GM23338 (cell line): ENCODE data around the gene TMCC1. TPM values are rescaled to one million over a fixed set of nuclear protein-coding genes. Genes with fewer than 3 reads are reported as not detected.
"Not testable (repeated sequence)": the region's sequence is repeated elsewhere in the genome, so short reads cannot be mapped to it uniquely, and the experiment has no call there.

Source experiments
- ATAC-seq: fragments of 200-7000 bp; cut with Tn5 transposase; 3 replicates; pipeline ENCODE4 v1.9.1; 2020
- DNase-seq: peaks from one replicate; pipeline ENCODE4 v3.0.0-alpha.2; 2015; ENCODE audit warnings: low spot score
- H2AFZ ChIP-seq: fragments of 200-600 bp; sonication (generic); 2 replicates; pipeline ENCODE4 v1.8.0; 2016; ENCODE audit warnings: antibody characterized with exemption, mild to moderate bottlenecking, moderate library complexity
- H3F3A ChIP-seq: fragments of 200-600 bp; sonication (generic); replicated peaks from 2 replicates; pipeline ENCODE4 v1.8.0; 2017; ENCODE audit warnings: antibody characterized with exemption, mixed run types, low read depth
- H3K27ac ChIP-seq: fragments of 200-600 bp; sonication (generic); 2 replicates; pipeline ENCODE4 v1.6.1; 2016; ENCODE audit warnings: low read depth
- H3K27me3 ChIP-seq: fragments of 200-600 bp; sonication (generic); 2 replicates; pipeline ENCODE4 v1.8.0; 2016; ENCODE audit warnings: mild to moderate bottlenecking, mixed run types, moderate library complexity; ENCODE audit not compliant: insufficient read depth
- H3K36me3 ChIP-seq: fragments of 200-600 bp; sonication (generic); 2 replicates; pipeline ENCODE4 v1.8.0; 2016; ENCODE audit warnings: mild to moderate bottlenecking; ENCODE audit not compliant: insufficient read depth
- H3K4me1 ChIP-seq: fragments of 200-600 bp; sonication (generic); 2 replicates; pipeline ENCODE4 v1.8.0; 2016; ENCODE audit warnings: mild to moderate bottlenecking, moderate library complexity; ENCODE audit not compliant: insufficient read depth
- H3K4me2 ChIP-seq: fragments of 200-600 bp; sonication (generic); 2 replicates; pipeline ENCODE4 v1.7.1; 2017; ENCODE audit warnings: mixed run types
- H3K4me3 ChIP-seq: fragments of 200-600 bp; sonication (generic); 2 replicates; pipeline ENCODE4 v1.6.1; 2016; ENCODE audit warnings: mixed run types
- H3K79me2 ChIP-seq: fragments of 200-600 bp; sonication (generic); replicated peaks from 2 replicates; pipeline ENCODE4 v1.8.0; 2017; ENCODE audit warnings: mild to moderate bottlenecking; ENCODE audit not compliant: insufficient read depth
- H3K9me2 ChIP-seq: fragments of 200-600 bp; sonication (generic); 2 replicates; pipeline ENCODE4 v1.8.0; 2017; ENCODE audit not compliant: insufficient read depth
- H4K20me1 ChIP-seq: fragments of 200-600 bp; sonication (generic); replicated peaks from 2 replicates; pipeline ENCODE4 v1.8.0; 2017; ENCODE audit warnings: mild to moderate bottlenecking; ENCODE audit not compliant: insufficient read depth
- H3K27ac Mint-ChIP-seq: 2 replicates; pipeline ENCODE4 v1.8.0; 2020; ENCODE audit warnings: inconsistent platforms, mild to moderate bottlenecking, moderate library complexity, mixed read lengths
- H3K27me3 Mint-ChIP-seq: 3 replicates; pipeline ENCODE4 v1.8.0; 2022; ENCODE audit warnings: low read depth, mild to moderate bottlenecking, moderate library complexity, mixed read lengths, inconsistent platforms; ENCODE audit not compliant: insufficient read depth, poor library complexity
- H3K36me3 Mint-ChIP-seq: 3 replicates; pipeline ENCODE4 v1.8.0; 2021; ENCODE audit warnings: low read depth, mild to moderate bottlenecking, inconsistent platforms, moderate library complexity, mixed read lengths
- H3K4me1 Mint-ChIP-seq: 3 replicates; pipeline ENCODE4 v1.8.0; 2020; ENCODE audit warnings: mild to moderate bottlenecking, inconsistent platforms, mixed read lengths
- H3K4me3 Mint-ChIP-seq: 3 replicates; pipeline ENCODE4 v1.8.0; 2021; ENCODE audit warnings: moderate library complexity, mild to moderate bottlenecking, inconsistent platforms, mixed read lengths
- H3K9me3 Mint-ChIP-seq: 3 replicates; pipeline ENCODE4 v1.8.0; 2020; ENCODE audit warnings: moderate library complexity, mild to moderate bottlenecking, inconsistent platforms, mixed read lengths
- CREB1 ChIP-seq: fragments of 250-450 bp; sonication (Bioruptor Pico); IDR thresholded peaks from 2 replicates; pipeline ENCODE4 v1.5.0; 2020; ENCODE audit warnings: low read depth, mild to moderate bottlenecking, moderate library complexity
- ETS1 ChIP-seq: IDR thresholded peaks from 2 replicates; pipeline ENCODE4 v1.6.1; 2016; ENCODE audit warnings: antibody characterized with exemption
- EZH2 ChIP-seq: fragments of 200-600 bp; sonication (generic); IDR thresholded peaks from one replicate; pipeline ENCODE4 v1.8.0; 2017; ENCODE audit warnings: antibody characterized with exemption, mild to moderate bottlenecking, low read depth; ENCODE audit not compliant: unreplicated experiment
- EZH2phosphoT487 ChIP-seq: fragments of 200-600 bp; sonication (generic); IDR thresholded peaks from one replicate; pipeline ENCODE4 v1.8.1; 2018; ENCODE audit warnings: antibody characterized with exemption; ENCODE audit not compliant: unreplicated experiment
- JUNB ChIP-seq: IDR thresholded peaks from one replicate; pipeline ENCODE4 v1.6.1; 2016; ENCODE audit warnings: antibody characterized with exemption; ENCODE audit not compliant: unreplicated experiment
- POLR2AphosphoS5 ChIP-seq: IDR thresholded peaks from 2 replicates; pipeline ENCODE4 v1.6.1; 2016; ENCODE audit warnings: antibody characterized with exemption, low read depth
- REST ChIP-seq: IDR thresholded peaks from one replicate; pipeline ENCODE4 v1.6.1; 2018; ENCODE audit warnings: antibody characterized with exemption; ENCODE audit not compliant: unreplicated experiment
- STAT1 ChIP-seq: IDR thresholded peaks from one replicate; pipeline ENCODE4 v1.6.1; 2016; ENCODE audit warnings: antibody characterized with exemption; ENCODE audit not compliant: unreplicated experiment
- ZNF114 ChIP-seq: fragments of 250-450 bp; sonication (Bioruptor Pico); IDR thresholded peaks from 2 replicates; pipeline ENCODE4 v1.5.0; 2020; ENCODE audit warnings: mild to moderate bottlenecking, moderate library complexity
- ZNF331 ChIP-seq: fragments of 250-450 bp; sonication (Bioruptor Pico); IDR thresholded peaks from 2 replicates; pipeline ENCODE4 v1.5.0; 2020; ENCODE audit warnings: low read depth, mild to moderate bottlenecking, moderate library complexity
- polyA plus RNA-seq: library from polyadenylated mRNA; unstranded; fragments of >200 nt; fragmentation: Nextera tagmentation; extraction: Ambion mirVana; gene quantifications from 2 replicates; pipeline ENCODE4 v1.2.1, GENCODE V29; 2016
- total RNA-seq: library from RNA; depleted of rRNA; stranded (reverse); fragments of >200 nt; shearing (Covaris generic); gene quantifications from 2 replicates; pipeline ENCODE4 v1.2.3, GENCODE V29; 2014
- TF ChIP-seq, protein P1 (sequence below), 2 experiments: fragments of 200-600 bp in 1 of 2; sonication (generic) in 1 of 2; conservative IDR thresholded peaks; 2 replicates each; pipeline versions ENCODE4 v1.5.1 to v1.6.1; 2016 to 2017; ENCODE audit warnings: antibody characterized with exemption in 2 of 2, low read depth in 2 of 2, mild to moderate bottlenecking in 2 of 2, moderate library complexity in 1 of 2

TMCC1 gene
- total and polyA plus RNA-seq, 2 experiments from 2014 or later = 8.2 to 18.4 TPM

- Mint-ChIP-seq H3K4me1 (peaks cover 5% of the 10 kb centered on the region; the same call in 1 of the 3 replicates), H3K9me3 (no peaks in the 10 kb centered on the region; the same call in 2 of the 3 replicates), H3K27ac (no peak overlapping the region), H3K4me3 (no peak overlapping the region), H3K36me3 (no peaks in the 10 kb centered on the region), H3K27me3 (peaks cover 2% of the 10 kb centered on the region)
- H3K79me2 ChIP-seq = peaks cover 6% of the 10 kb centered on the region
- no peaks in the 10 kb centered on the region for H3F3A ChIP-seq
- H3K27me3 ChIP-seq = no peaks in the 10 kb centered on the region
- no peak for ATAC-seq
- no peaks in the 10 kb centered on the region for H3K9me2 ChIP-seq
- no peak overlapping the region for H3K4me3 ChIP-seq
- no peak for DNase-seq
- H3K4me1 ChIP-seq = no peaks in the 10 kb centered on the region; the same call in 1 of the 2 replicates
- no peak overlapping the region for H3K4me2 ChIP-seq
- no peak overlapping the region for H3K27ac ChIP-seq
- H4K20me1 ChIP-seq = no peaks in the 10 kb centered on the region
- H3K36me3 ChIP-seq = no peaks in the 10 kb centered on the region
- TF ChIP-seq EZH2phosphoT487 = no peak
- TF ChIP-seq ETS1 = no peak
- TF ChIP-seq POLR2AphosphoS5 = no peak
- no peak for TF ChIP-seq REST
- TF ChIP-seq ZNF114 (CRISPR knock-in tag) = no peak
- no peak for TF ChIP-seq EZH2
- no peak for TF ChIP-seq JUNB
- TF ChIP-seq STAT1 = no peak
- no peak for TF ChIP-seq ZNF331 (CRISPR knock-in tag)
- TF ChIP-seq CREB1 (CRISPR knock-in tag) = no peak
- TF ChIP-seq, protein P1, sequence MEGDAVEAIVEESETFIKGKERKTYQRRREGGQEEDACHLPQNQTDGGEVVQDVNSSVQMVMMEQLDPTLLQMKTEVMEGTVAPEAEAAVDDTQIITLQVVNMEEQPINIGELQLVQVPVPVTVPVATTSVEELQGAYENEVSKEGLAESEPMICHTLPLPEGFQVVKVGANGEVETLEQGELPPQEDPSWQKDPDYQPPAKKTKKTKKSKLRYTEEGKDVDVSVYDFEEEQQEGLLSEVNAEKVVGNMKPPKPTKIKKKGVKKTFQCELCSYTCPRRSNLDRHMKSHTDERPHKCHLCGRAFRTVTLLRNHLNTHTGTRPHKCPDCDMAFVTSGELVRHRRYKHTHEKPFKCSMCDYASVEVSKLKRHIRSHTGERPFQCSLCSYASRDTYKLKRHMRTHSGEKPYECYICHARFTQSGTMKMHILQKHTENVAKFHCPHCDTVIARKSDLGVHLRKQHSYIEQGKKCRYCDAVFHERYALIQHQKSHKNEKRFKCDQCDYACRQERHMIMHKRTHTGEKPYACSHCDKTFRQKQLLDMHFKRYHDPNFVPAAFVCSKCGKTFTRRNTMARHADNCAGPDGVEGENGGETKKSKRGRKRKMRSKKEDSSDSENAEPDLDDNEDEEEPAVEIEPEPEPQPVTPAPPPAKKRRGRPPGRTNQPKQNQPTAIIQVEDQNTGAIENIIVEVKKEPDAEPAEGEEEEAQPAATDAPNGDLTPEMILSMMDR (conservative IDR thresholded peaks at IDR 0.05; ENCODE audit: low read depth in 2 of 2) = no peak
- no peak overlapping the region for H2AFZ ChIP-seq
These were observed 216.5 kb downstream of the TMCC1 start for GRCh38 chr3:129676985-129677384.

GRCh38 chr3:129674798-129675123 lies 218.8 kb downstream of the TMCC1 start:
- not testable (repeated sequence) for H3K27me3 ChIP-seq, H3K4me1 ChIP-seq, H3K4me3 ChIP-seq, H3K79me2 ChIP-seq, H3K27ac Mint-ChIP-seq, H3K36me3 ChIP-seq, H3K27me3 Mint-ChIP-seq, ATAC-seq, H3K9me2 ChIP-seq, H3K9me3 Mint-ChIP-seq, H3K27ac ChIP-seq, H3K4me1 Mint-ChIP-seq, H3K36me3 Mint-ChIP-seq, H2AFZ ChIP-seq, H3K4me2 ChIP-seq, H3F3A ChIP-seq, DNase-seq, H4K20me1 ChIP-seq, H3K4me3 Mint-ChIP-seq
